GM13977 (cell line): Measurements from ENCODE around the gene OR13J1.
A peak's percentile ranks its signal among the peaks of the same experiment; 100 is the strongest.

ENCODE experiments used
- DNase-seq: peaks from one replicate; pipeline ENCODE4 v3.0.0; 2012; ENCODE audit warnings: low spot score
- in situ Hi-C: fragments of 300-500 bp; cut with MboI; formaldehyde crosslinking; loops from one replicate; pipeline ENCODE4 v1.12.0; 2022; ENCODE audit warnings: low sequenced_read_pairs, low pct_unique_long_range_greater_than_20kb, mixed read lengths, inconsistent platforms; ENCODE audit not compliant: unreplicated experiment
- TF ChIP-seq, protein P1 (sequence below): IDR thresholded peaks from 2 replicates; pipeline ENCODE4 v1.5.1; 2012; ENCODE audit warnings: mild to moderate bottlenecking, control low read depth; ENCODE audit not compliant: insufficient read depth; ENCODE audit errors: extremely low read depth, missing control alignments

The OR13J1 gene

DNA sequence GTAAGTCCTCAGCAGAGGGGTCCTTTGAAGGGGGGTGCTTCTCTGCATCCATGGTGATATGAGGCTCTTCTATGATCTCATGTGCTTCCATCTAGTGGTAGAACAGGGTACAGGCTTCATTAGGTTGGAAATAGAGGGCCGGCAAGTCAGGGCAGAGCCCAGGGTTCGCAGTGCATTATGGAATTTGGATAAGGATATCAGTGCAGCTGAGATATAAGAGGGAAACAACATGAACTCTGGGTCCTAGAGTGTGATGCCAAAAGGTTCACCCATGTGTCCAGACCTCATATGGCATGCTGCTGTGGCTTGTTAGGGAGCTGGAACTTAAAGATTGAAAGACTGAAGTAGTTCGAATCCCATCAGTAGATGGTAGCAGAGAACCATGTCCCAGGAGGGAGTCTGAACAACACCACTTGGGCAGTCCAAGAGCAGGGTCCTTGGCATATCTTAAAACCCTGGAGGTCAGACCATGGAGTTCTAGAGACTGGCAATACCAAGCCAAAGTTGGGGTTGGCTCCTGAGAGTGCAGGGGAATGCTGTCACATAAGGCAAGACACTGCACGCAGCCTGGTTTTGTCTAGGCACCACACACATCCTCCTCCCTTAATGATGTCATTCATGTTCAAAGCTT lies 44.0 kb downstream of the OR13J1 start:
- TF ChIP-seq, protein P1, sequence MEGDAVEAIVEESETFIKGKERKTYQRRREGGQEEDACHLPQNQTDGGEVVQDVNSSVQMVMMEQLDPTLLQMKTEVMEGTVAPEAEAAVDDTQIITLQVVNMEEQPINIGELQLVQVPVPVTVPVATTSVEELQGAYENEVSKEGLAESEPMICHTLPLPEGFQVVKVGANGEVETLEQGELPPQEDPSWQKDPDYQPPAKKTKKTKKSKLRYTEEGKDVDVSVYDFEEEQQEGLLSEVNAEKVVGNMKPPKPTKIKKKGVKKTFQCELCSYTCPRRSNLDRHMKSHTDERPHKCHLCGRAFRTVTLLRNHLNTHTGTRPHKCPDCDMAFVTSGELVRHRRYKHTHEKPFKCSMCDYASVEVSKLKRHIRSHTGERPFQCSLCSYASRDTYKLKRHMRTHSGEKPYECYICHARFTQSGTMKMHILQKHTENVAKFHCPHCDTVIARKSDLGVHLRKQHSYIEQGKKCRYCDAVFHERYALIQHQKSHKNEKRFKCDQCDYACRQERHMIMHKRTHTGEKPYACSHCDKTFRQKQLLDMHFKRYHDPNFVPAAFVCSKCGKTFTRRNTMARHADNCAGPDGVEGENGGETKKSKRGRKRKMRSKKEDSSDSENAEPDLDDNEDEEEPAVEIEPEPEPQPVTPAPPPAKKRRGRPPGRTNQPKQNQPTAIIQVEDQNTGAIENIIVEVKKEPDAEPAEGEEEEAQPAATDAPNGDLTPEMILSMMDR, result peak; percentile 74
- in situ Hi-C loops, result loop anchor here (10.0 kb wide), 1 partner anchor 59 kb away; no protein-coding TSS in a partner anchor
- DNase-seq, result peak; percentile 71

DNA sequence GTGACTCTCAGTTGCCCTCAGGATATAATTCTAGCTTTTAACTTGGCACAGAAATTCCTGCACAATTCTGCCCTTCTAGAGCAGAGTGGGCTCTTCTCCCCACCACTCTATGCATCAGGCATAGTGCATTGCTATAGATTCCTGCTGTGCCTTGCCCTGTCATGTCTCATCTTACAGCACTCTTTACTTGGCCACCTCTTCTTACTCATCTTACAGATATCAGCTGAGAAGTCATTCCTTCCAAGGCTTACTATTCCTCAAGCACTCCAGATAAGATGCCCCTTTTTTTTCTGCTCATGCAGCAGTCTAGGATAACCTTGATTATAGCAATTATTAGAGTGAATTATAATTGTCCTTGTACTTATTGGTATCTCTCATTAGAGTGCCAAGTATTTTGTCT lies 47.3 kb downstream of the OR13J1 start:
- DNase-seq, result no peak
- in situ Hi-C loops, result loop anchor here (10.0 kb wide), 1 partner anchor 62 kb away; no protein-coding TSS in a partner anchor
- TF ChIP-seq, protein P1, result no peak

DNA sequence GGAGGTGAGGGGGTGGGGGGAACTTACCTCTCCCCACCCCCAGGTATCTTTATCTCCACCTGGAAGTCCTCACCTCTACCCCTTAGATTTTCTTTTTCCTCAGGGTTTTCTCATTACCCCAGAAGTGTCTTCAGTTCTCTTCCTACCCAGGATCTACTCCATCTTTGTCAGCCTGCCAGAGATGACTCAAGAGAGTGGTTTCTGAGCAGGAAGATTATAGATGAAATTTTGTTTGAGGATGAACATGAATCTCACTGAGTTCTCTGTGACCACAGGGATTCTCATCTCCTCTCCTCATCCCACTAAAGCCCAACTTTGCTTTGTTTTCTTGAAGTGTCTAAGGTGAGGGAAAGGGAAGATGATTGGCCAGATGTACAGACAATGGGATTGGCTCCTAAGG lies 50.1 kb downstream of the OR13J1 start:
- no peak for DNase-seq
- in situ Hi-C loops, result loop anchor here (10.0 kb wide), 1 partner anchor 65 kb away; no protein-coding TSS in a partner anchor
- TF ChIP-seq, protein P1, result no peak
